H9 (cell line): ENCODE data around the gene GRIN3B. TPM values are rescaled to one million over a fixed set of nuclear protein-coding genes. Genes with fewer than 3 reads are reported as not detected.

Source experiments
- DNase-seq: peaks from one replicate; pipeline ENCODE4 v3.0.0-alpha.2; 2017
- H2AFZ ChIP-seq: one replicate; pipeline ENCODE4 v1.6.1; 2013; ENCODE audit warnings: mild to moderate bottlenecking, low read length, control low read depth, moderate library complexity
- H2AK5ac ChIP-seq: 2 replicates; pipeline ENCODE4 v1.6.1; 2013; ENCODE audit warnings: low read length, control low read depth, mixed read lengths; ENCODE audit not compliant: insufficient read length
- H2BK120ac ChIP-seq: one replicate; pipeline ENCODE4 v1.6.1; 2013; ENCODE audit warnings: low read depth, mild to moderate bottlenecking, low read length, control low read depth, inconsistent platforms; ENCODE audit not compliant: poor library complexity, severe bottlenecking
- H2BK12ac ChIP-seq: 2 replicates; pipeline ENCODE4 v1.6.1; 2013; ENCODE audit warnings: low read length, control low read depth, mixed read lengths, low read depth; ENCODE audit not compliant: insufficient read length
- H2BK15ac ChIP-seq: 2 replicates; pipeline ENCODE4 v1.6.1; 2013; ENCODE audit warnings: low read depth, low read length, control low read depth
- H2BK20ac ChIP-seq: one replicate; pipeline ENCODE4 v1.6.1; 2013; ENCODE audit warnings: low read depth, mild to moderate bottlenecking, low read length, control low read depth, inconsistent platforms; ENCODE audit not compliant: poor library complexity, severe bottlenecking
- H2BK5ac ChIP-seq: 2 replicates; pipeline ENCODE4 v1.6.1; 2013; ENCODE audit warnings: low read length, control low read depth, mixed read lengths; ENCODE audit not compliant: insufficient read length
- H3K14ac ChIP-seq: 2 replicates; pipeline ENCODE4 v1.6.1; 2013; ENCODE audit warnings: low read length, control low read depth; ENCODE audit not compliant: insufficient read depth
- H3K18ac ChIP-seq: 2 replicates; pipeline ENCODE4 v1.6.1; 2013; ENCODE audit warnings: low read depth, mild to moderate bottlenecking, mixed read lengths, low read length, control low read depth; ENCODE audit not compliant: insufficient read length
- H3K23ac ChIP-seq: 2 replicates; pipeline ENCODE4 v1.6.1; 2013; ENCODE audit warnings: low read length, control low read depth, mixed read lengths, low read depth; ENCODE audit not compliant: insufficient read length
- H3K23me2 ChIP-seq: 2 replicates; pipeline ENCODE4 v1.6.1; 2013; ENCODE audit warnings: low read depth, mild to moderate bottlenecking, mixed read lengths, low read length, control low read depth; ENCODE audit not compliant: insufficient read length, poor library complexity, severe bottlenecking
- H3K27ac ChIP-seq: 2 replicates; pipeline ENCODE4 v1.5.1; 2013; ENCODE audit warnings: low read length, control low read depth, mixed read lengths, low read depth; ENCODE audit not compliant: insufficient read length
- H3K27me3 ChIP-seq: 2 replicates; pipeline ENCODE4 v1.6.1; 2013; ENCODE audit warnings: low read length, control low read depth, inconsistent platforms; ENCODE audit not compliant: insufficient read depth
- H3K4ac ChIP-seq: 2 replicates; pipeline ENCODE4 v1.6.1; 2013; ENCODE audit warnings: low read depth, mild to moderate bottlenecking, control low read depth, inconsistent platforms, low read length, moderate library complexity
- H3K4me1 ChIP-seq: 2 replicates; pipeline ENCODE4 v1.6.1; 2013; ENCODE audit warnings: low read length, control low read depth, inconsistent platforms; ENCODE audit not compliant: insufficient read depth
- H3K4me2 ChIP-seq: 2 replicates; pipeline ENCODE4 v1.6.1; 2013; ENCODE audit warnings: low read length, control low read depth, mixed read lengths; ENCODE audit not compliant: insufficient read length, insufficient read depth
- H3K56ac ChIP-seq: 2 replicates; pipeline ENCODE4 v1.6.1; 2013; ENCODE audit warnings: low read depth, mild to moderate bottlenecking, mixed read lengths, low read length, control low read depth; ENCODE audit not compliant: insufficient read length
- H3K79me1 ChIP-seq: 2 replicates; pipeline ENCODE4 v1.6.1; 2013; ENCODE audit warnings: low read depth, mild to moderate bottlenecking, moderate library complexity, low read length, control low read depth, inconsistent platforms; ENCODE audit not compliant: insufficient read depth, poor library complexity, severe bottlenecking
- H3K79me2 ChIP-seq: 2 replicates; pipeline ENCODE4 v1.6.1; 2013; ENCODE audit warnings: low read length, control low read depth, inconsistent platforms; ENCODE audit not compliant: insufficient read depth
- H3K9ac ChIP-seq: 2 replicates; pipeline ENCODE4 v1.6.1; 2013; ENCODE audit warnings: low read length, control low read depth, mixed read lengths; ENCODE audit not compliant: insufficient read length; ENCODE audit errors: extremely low read depth
- H3K9me3 ChIP-seq: one replicate; pipeline ENCODE4 v1.6.1; 2013; ENCODE audit warnings: low read depth, low read length, inconsistent platforms; ENCODE audit not compliant: control insufficient read depth
- H3T11ph ChIP-seq: one replicate; pipeline ENCODE4 v1.6.1; 2013; ENCODE audit warnings: mild to moderate bottlenecking, low read length, control low read depth, inconsistent platforms
- H4K20me1 ChIP-seq: one replicate; pipeline ENCODE4 v1.6.1; 2013; ENCODE audit not compliant: control insufficient read depth, insufficient read length, insufficient read depth
- H4K5ac ChIP-seq: 2 replicates; pipeline ENCODE4 v1.6.1; 2013; ENCODE audit warnings: low read depth, mild to moderate bottlenecking, mixed read lengths, low read length, control low read depth; ENCODE audit not compliant: insufficient read length
- H4K8ac ChIP-seq: replicated peaks from 2 replicates; pipeline ENCODE4 v1.6.1; 2013; ENCODE audit warnings: low read length, control low read depth, mixed read lengths, low read depth; ENCODE audit not compliant: insufficient read length
- H4K91ac ChIP-seq: 2 replicates; pipeline ENCODE4 v1.6.1; 2013; ENCODE audit warnings: low read depth, mild to moderate bottlenecking, moderate library complexity, mixed read lengths, low read length, control low read depth; ENCODE audit not compliant: insufficient read length
- H3K27ac Mint-ChIP-seq, 3 experiments: 2 replicates in 2 of 3; 3 replicates in 1 of 3; pipeline ENCODE4 v1.8.0; 2020 to 2021; ENCODE audit warnings: mixed read lengths in 3 of 3, mild to moderate bottlenecking in 1 of 3, moderate library complexity in 1 of 3
- H3K27me3 Mint-ChIP-seq: 2 replicates; pipeline ENCODE4 v1.8.0; 2021; ENCODE audit warnings: low read depth, mild to moderate bottlenecking, moderate library complexity, mixed read lengths
- H3K36me3 Mint-ChIP-seq, 3 experiments: 2 replicates in 2 of 3; 3 replicates in 1 of 3; pipeline ENCODE4 v1.8.0; 2020 to 2021; ENCODE audit warnings: low read depth in 3 of 3, mixed read lengths in 3 of 3; ENCODE audit not compliant: insufficient read depth in 1 of 3
- H3K4me1 Mint-ChIP-seq, 2 experiments: 2 replicates each; pipeline ENCODE4 v1.8.0; 2020; ENCODE audit warnings: mixed read lengths in 2 of 2
- H3K4me3 Mint-ChIP-seq, 2 experiments: 2 replicates in 1 of 2; 3 replicates in 1 of 2; pipeline ENCODE4 v1.8.0; 2020 to 2021; ENCODE audit warnings: mild to moderate bottlenecking in 2 of 2, mixed read lengths in 2 of 2, moderate library complexity in 1 of 2
- H3K9me3 Mint-ChIP-seq, 2 experiments: 2 replicates in 1 of 2; 3 replicates in 1 of 2; pipeline ENCODE4 v1.8.0; 2020; ENCODE audit warnings: mild to moderate bottlenecking in 2 of 2, mixed read lengths in 2 of 2, moderate library complexity in 1 of 2
- CTCF ChIP-seq: fragments of 200-600 bp; sonication (generic); conservative IDR thresholded peaks from 3 replicates; pipeline ENCODE4 v1.8.0; 2021; ENCODE audit warnings: antibody characterized with exemption, mild to moderate bottlenecking
- WGBS: extraction: QIAGEN DNeasy Blood & Tissue Kit; methylation state at CpG from one replicate; pipeline ENCODE4 v1.1.7; 2013; ENCODE audit warnings: missing lambda C conversion rate, low lambda C conversion rate, mixed read lengths; ENCODE audit not compliant: insufficient read length; ENCODE audit errors: extremely low coverage; 5-methylcytosine and 5-hydroxymethylcytosine counted together
- total RNA-seq: library from RNA; stranded (reverse); gene quantifications from 2 replicates; pipeline ENCODE4 v1.2.1, GENCODE V29; 2021

GRIN3B gene
- total RNA-seq, 1 experiment from 2014 or later, result 1.0 TPM

GRCh38 chr19:1058112-1058511, 57.9 kb downstream of the GRIN3B start:
- Histone ChIP-seq H3K56ac (no peak overlapping the region), H3T11ph (no peak overlapping the region), H3K27me3 (no peaks in the 10 kb centered on the region), H3K4me2 (no peak overlapping the region), H3K4ac (no peak overlapping the region), H3K23me2 (peaks cover 4% of the 10 kb centered on the region), H4K91ac (no peak overlapping the region), H3K9me3 (peaks cover 19% of the 10 kb centered on the region), H2AFZ (no peak overlapping the region), H3K23ac (no peak overlapping the region), H2BK20ac (no peak overlapping the region), H3K4me1 (no peaks in the 10 kb centered on the region), H3K79me1 (no peaks in the 10 kb centered on the region), H2BK12ac (no peak overlapping the region), H2BK120ac (no peak overlapping the region), H3K18ac (no peak overlapping the region), H3K9ac (no peak overlapping the region), H2BK15ac (no peak overlapping the region), H3K79me2 (no peaks in the 10 kb centered on the region), H2BK5ac (no peak overlapping the region), H4K20me1 (no peaks in the 10 kb centered on the region), H3K14ac (no peak overlapping the region), H2AK5ac (no peak overlapping the region), H4K5ac (no peak overlapping the region), H3K27ac (no peak overlapping the region), H4K8ac (no peak overlapping the region)
- H3K9me3 Mint-ChIP-seq, result no peaks in the 10 kb centered on the region
- peaks cover 0 to 17% (median 15%) of the 10 kb centered on the region in 3 experiments; a peak in 3 of 7 replicates for H3K36me3 Mint-ChIP-seq
- no peak overlapping the region; a peak in 1 of 5 replicates for H3K4me3 Mint-ChIP-seq
- no CpG with 5 or more reads among the region's 5 CpGs for WGBS
- no peak for DNase-seq
- no peak overlapping the region for H3K27ac Mint-ChIP-seq
- no peak for TF ChIP-seq CTCF
- H3K4me1 Mint-ChIP-seq, result peaks cover 0 to 10% of the 10 kb centered on the region in 2 experiments; a peak in 3 of 4 replicates
- H3K27me3 Mint-ChIP-seq, result no peaks in the 10 kb centered on the region; the same call in none of the 2 replicates

Other genes with a start within 250 kb of the GRIN3B start
- 0.44 and 0.83 TPM in 2 replicates for gene MISP, start 249.3 kb upstream of the GRIN3B start, total RNA-seq
- gene PTBP1, start 203.0 kb upstream of the GRIN3B start, total RNA-seq, result 712 and 748 TPM in 2 replicates
- 57.9 and 61.2 TPM in 2 replicates for gene PLPPR3, start 178.5 kb upstream of the GRIN3B start, total RNA-seq
- gene AZU1, start 172.6 kb upstream of the GRIN3B start, total RNA-seq, result 0.77 and 1.6 TPM in 2 replicates
- 0.31 TPM in 1 of 2 replicates, not detected in the other for gene PRTN3, start 159.4 kb upstream of the GRIN3B start, total RNA-seq
- not detected in 2 replicates for gene ELANE, start 148.1 kb upstream of the GRIN3B start, total RNA-seq
- 1.9 and 2.8 TPM in 2 replicates for gene CFD, start 140.8 kb upstream of the GRIN3B start, total RNA-seq
- 83.1 and 84.1 TPM in 2 replicates for gene MED16, start 107.2 kb upstream of the GRIN3B start, total RNA-seq
- gene RNU6-9, start 106.9 kb upstream of the GRIN3B start, total RNA-seq, result not detected in 2 replicates
- 66.2 and 66.4 TPM in 2 replicates for gene R3HDM4, start 87.2 kb upstream of the GRIN3B start, total RNA-seq
- gene KISS1R, start 83.1 kb upstream of the GRIN3B start, total RNA-seq, result 3.3 and 5.9 TPM in 2 replicates
- 98.3 and 104 TPM in 2 replicates for gene ARID3A, start 74.4 kb upstream of the GRIN3B start, total RNA-seq
- 94.7 and 101 TPM in 2 replicates for gene WDR18, start 16.1 kb upstream of the GRIN3B start, total RNA-seq
- gene TMEM259, start 20.7 kb downstream of the GRIN3B start, total RNA-seq, result 169 and 171 TPM in 2 replicates
- not detected in 2 replicates for gene RNU6-2, start 21.1 kb downstream of the GRIN3B start, total RNA-seq
- gene CNN2, start 26.2 kb downstream of the GRIN3B start, total RNA-seq, result 524 and 529 TPM in 2 replicates
- gene ABCA7, start 39.7 kb downstream of the GRIN3B start, total RNA-seq, result 28.3 and 34.6 TPM in 2 replicates
- gene ARHGAP45, start 66.7 kb downstream of the GRIN3B start, total RNA-seq, result 35.0 and 39.8 TPM in 2 replicates
- gene POLR2E, start 95.0 kb downstream of the GRIN3B start, total RNA-seq, result 261 and 272 TPM in 2 replicates
- 355 and 363 TPM in 2 replicates for gene GPX4, start 103.6 kb downstream of the GRIN3B start, total RNA-seq
- gene SBNO2, start 173.8 kb downstream of the GRIN3B start, total RNA-seq, result 41.3 and 46.3 TPM in 2 replicates
- gene STK11, start 205.4 kb downstream of the GRIN3B start, total RNA-seq, result 74.3 and 75.5 TPM in 2 replicates
- 25.6 and 28.4 TPM in 2 replicates for gene CBARP, start 237.6 kb downstream of the GRIN3B start, total RNA-seq
- 179 and 191 TPM in 2 replicates for gene ATP5F1D, start 241.3 kb downstream of the GRIN3B start, total RNA-seq
- 286 and 300 TPM in 2 replicates for gene MIDN, start 248.2 kb downstream of the GRIN3B start, total RNA-seq